ENCODE measurements around the gene PAK5. TPM values are rescaled to one million over a fixed set of nuclear protein-coding genes. Genes with fewer than 3 reads are reported as not detected.

PAK5 gene
- polyA plus RNA-seq, 1 of the 3 experiments (the other 2 are of a cell fraction) = 0.03 TPM

- no peaks in the 10 kb centered on the region for H3K36me3 ChIP-seq (replicated peaks in 1 of 2; ENCODE audit: control insufficient read depth in 1 of 2, insufficient read depth in 2 of 2, low read length in 1 of 2)
- 34% methylated on average over 1 of the region's 1 CpG for whole genome bisulfite sequencing (ENCODE audit: low lambda C conversion rate)
- CTCF ChIA-PET = interaction anchor here (2.8 kb wide), 1 partner anchor 184 kb away, joined by 8 read pairs; no protein-coding TSS in a partner anchor
Observed at GRCh38 chr20:9592419-9592818, 246.5 kb downstream of the PAK5 start.

GRCh38 chr20:9591080-9591479 lies 247.8 kb downstream of the PAK5 start:
- no peak overlapping the region for H3K4me2 ChIP-seq
- POLR2A ChIA-PET = no interaction called here
- H3K79me2 ChIP-seq (ENCODE audit: insufficient read depth) = no peaks in the 10 kb centered on the region
- H4K20me1 ChIP-seq (ENCODE audit: insufficient read depth) = no peaks in the 10 kb centered on the region
- H3K27ac ChIP-seq (ENCODE audit: low read depth in 2 of 2, low read length in 1 of 2) = no peak overlapping the region
- H3K36me3 ChIP-seq (replicated peaks in 1 of 2; ENCODE audit: control insufficient read depth in 1 of 2, insufficient read depth in 2 of 2, low read length in 1 of 2) = no peaks in the 10 kb centered on the region
- CTCF ChIA-PET = interaction anchor here (0.7 kb wide), 1 partner anchor 26 kb away, joined by 3 read pairs; no protein-coding TSS in a partner anchor
- H2AFZ ChIP-seq (ENCODE audit: low read depth) = no peak overlapping the region
- DNase-seq = no peak
- no peak overlapping the region for H3K4me3 ChIP-seq (ENCODE audit: low read depth in 2 of 2, low read length in 1 of 2)
- H3K9me3 ChIP-seq = no peaks in the 10 kb centered on the region
- no peaks in the 10 kb centered on the region for H3K9me2 ChIP-seq
- TF ChIP-seq PBX3 (IDR thresholded peaks at IDR 0.05) (no peak), RFX5 (IDR thresholded peaks at IDR 0.05; ENCODE audit: low read length) (no peak), SMC3 (IDR thresholded peaks at IDR 0.05; ENCODE audit: low read depth, low read length) (no peak), GATA2 (CRISPR knock-in tag; IDR thresholded peaks at IDR 0.05) (no peak), ZBTB33 (IDR thresholded peaks at IDR 0.05; ENCODE audit: borderline replicate concordance, low read depth) (no peak), CHD2 (IDR thresholded peaks at IDR 0.05; ENCODE audit: low read length, partially characterized antibody) (no peak), JUND (IDR thresholded peaks at IDR 0.05) (no peak), FOXJ3 (CRISPR knock-in tag; IDR thresholded peaks at IDR 0.05) (no peak), GABPA (IDR thresholded peaks at IDR 0.05; ENCODE audit: low read depth) (no peak), NFIC (IDR thresholded peaks at IDR 0.05; ENCODE audit: borderline replicate concordance) (no peak)
- H3K9ac ChIP-seq = no peak overlapping the region
- H3K4me1 ChIP-seq (ENCODE audit: control insufficient read depth in 1 of 2, insufficient read depth in 2 of 2, low read depth in 1 of 2, low read length in 1 of 2) = 0 out of 4 replicates have a peak, but pooled peaks cover 0 to 6% of the 10 kb centered on the region in 2 experiments
- H3F3A ChIP-seq (replicated peaks; ENCODE audit: insufficient read depth) = peaks cover 9% of the 10 kb centered on the region
- no peaks in the 10 kb centered on the region for H3K27me3 ChIP-seq (ENCODE audit: insufficient read depth)

More at GRCh38 chr20:9592419-9592818, 246.5 kb downstream of the PAK5 start:
- POLR2A ChIA-PET = no interaction called here
- Histone ChIP-seq H3K4me3 (ENCODE audit: low read depth in 2 of 2, low read length in 1 of 2) (no peak overlapping the region), H3K27me3 (ENCODE audit: insufficient read depth) (no peaks in the 10 kb centered on the region), H4K20me1 (ENCODE audit: insufficient read depth) (no peaks in the 10 kb centered on the region), H3K79me2 (ENCODE audit: insufficient read depth) (no peaks in the 10 kb centered on the region), H3K9ac (no peak overlapping the region), H3K4me1 (ENCODE audit: control insufficient read depth in 1 of 2, insufficient read depth in 2 of 2, low read depth in 1 of 2, low read length in 1 of 2) (0 out of 4 replicates have a peak, but pooled peaks cover 0 to 6% of the 10 kb centered on the region in 2 experiments), H2AFZ (ENCODE audit: low read depth) (no peak overlapping the region), H3F3A (replicated peaks; ENCODE audit: insufficient read depth) (peaks cover 9% of the 10 kb centered on the region), H3K9me3 (no peaks in the 10 kb centered on the region), H3K9me2 (no peaks in the 10 kb centered on the region), H3K27ac (ENCODE audit: low read depth in 2 of 2, low read length in 1 of 2) (no peak overlapping the region), H3K4me2 (no peak overlapping the region)
- DNase-seq = no peak
- peak; percentile 33; the same call in 1 of the 2 replicates for TF ChIP-seq NFIC (IDR thresholded peaks at IDR 0.05; ENCODE audit: borderline replicate concordance)
- no peak for TF ChIP-seq USF1 (IDR thresholded peaks at IDR 0.05; ENCODE audit: borderline replicate concordance, low read depth)
- 0 out of 2 replicates have a peak, but pooled peaks have one; percentile 11 for TF ChIP-seq TCF12 (IDR thresholded peaks at IDR 0.05)
- no peak; a peak in 1 of 4 replicates for TF ChIP-seq EP300 (IDR thresholded peaks at IDR 0.05; ENCODE audit: borderline replicate concordance in 1 of 2, low read depth in 1 of 2, low read length in 1 of 2)
- 0 out of 2 replicates have a peak, but pooled peaks have one; percentile 17 for TF ChIP-seq JUND (IDR thresholded peaks at IDR 0.05)
- peak; percentile 60 for TF ChIP-seq PBX3 (IDR thresholded peaks at IDR 0.05)

All from SK-N-SH (cell line).